ENCODE data around the gene MAP7.

MAP7 gene

DNA sequence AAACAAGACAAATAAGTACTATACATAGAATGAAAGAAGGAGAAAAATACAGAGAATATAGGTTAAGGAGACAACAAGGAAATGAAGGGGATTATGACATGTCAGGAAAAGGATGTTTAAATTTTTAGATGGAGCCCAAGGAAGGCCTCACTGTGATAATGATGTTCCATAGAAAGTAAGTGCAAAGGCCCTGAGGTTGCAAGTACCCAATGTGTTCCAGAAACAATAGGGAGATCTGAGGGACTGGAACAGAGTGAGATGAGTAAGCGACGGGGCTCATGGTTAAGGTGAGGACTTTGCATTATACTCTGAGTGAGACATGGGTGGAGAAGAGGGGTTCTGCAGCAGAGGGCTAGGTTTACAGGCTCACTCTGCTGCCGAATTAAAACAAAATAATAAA is 137.8 kb downstream of the MAP7 start:
- ATAC-seq (replicated peaks; ENCODE audit: extremely low read depth, poor library complexity, severe bottlenecking) (no peak), DNase-seq (ENCODE audit: low spot score in 2 of 2) (no peak)
- H3K36me3 Mint-ChIP-seq (ENCODE audit: insufficient read depth) = no peaks in the 10 kb centered on the region
- no peaks in the 10 kb centered on the region for H3K9me3 Mint-ChIP-seq
- H3K4me3 Mint-ChIP-seq = no peak overlapping the region
- H3K27ac Mint-ChIP-seq (ENCODE audit: low read depth) = no peak overlapping the region
- H3K27me3 Mint-ChIP-seq = peaks cover 36% of the 10 kb centered on the region
- H3K4me1 Mint-ChIP-seq = no peaks in the 10 kb centered on the region

- DNase-seq (ENCODE audit: low spot score in 2 of 2) = no peak
- H3K4me3 Mint-ChIP-seq = no peak overlapping the region
- H3K4me1 Mint-ChIP-seq = no peaks in the 10 kb centered on the region
- no peaks in the 10 kb centered on the region for H3K9me3 Mint-ChIP-seq
- no peaks in the 10 kb centered on the region for H3K36me3 Mint-ChIP-seq (ENCODE audit: insufficient read depth)
- ATAC-seq (replicated peaks; ENCODE audit: extremely low read depth, poor library complexity, severe bottlenecking) = no peak
- no peak overlapping the region for H3K27ac Mint-ChIP-seq (ENCODE audit: low read depth)
- H3K27me3 Mint-ChIP-seq = peaks cover 43% of the 10 kb centered on the region
Measured at GRCh38 chr6:136411453-136412354, 138.5 kb downstream of the MAP7 start.

DNA sequence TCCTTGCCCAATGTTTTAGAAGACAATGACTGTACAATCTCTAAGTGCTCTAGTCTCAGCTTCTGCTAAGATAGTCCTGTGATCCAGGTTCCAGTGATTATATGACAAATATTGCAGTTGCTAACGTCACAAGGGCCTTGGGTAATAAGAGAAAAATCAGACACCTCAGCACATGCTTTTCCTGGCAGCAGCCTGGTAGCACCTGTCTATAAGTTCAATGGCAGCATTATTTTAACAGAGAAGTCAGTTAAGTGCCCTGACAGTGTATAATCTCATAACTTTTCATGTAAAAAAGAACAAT is 139.2 kb downstream of the MAP7 start:
- ATAC-seq (replicated peaks; ENCODE audit: extremely low read depth, poor library complexity, severe bottlenecking) (no peak), DNase-seq (ENCODE audit: low spot score in 2 of 2) (no peak)
- H3K36me3 Mint-ChIP-seq (ENCODE audit: insufficient read depth) = no peaks in the 10 kb centered on the region
- H3K4me3 Mint-ChIP-seq = no peak overlapping the region
- H3K9me3 Mint-ChIP-seq = no peaks in the 10 kb centered on the region
- H3K4me1 Mint-ChIP-seq = no peaks in the 10 kb centered on the region
- peaks cover 47% of the 10 kb centered on the region for H3K27me3 Mint-ChIP-seq
- H3K27ac Mint-ChIP-seq (ENCODE audit: low read depth) = no peak overlapping the region

- Mint-ChIP-seq H3K4me3 (no peak overlapping the region), H3K9me3 (no peaks in the 10 kb centered on the region), H3K4me1 (no peaks in the 10 kb centered on the region), H3K36me3 (ENCODE audit: insufficient read depth) (no peaks in the 10 kb centered on the region), H3K27ac (ENCODE audit: low read depth) (no peak overlapping the region), H3K27me3 (peaks cover 53% of the 10 kb centered on the region)
- DNase-seq (ENCODE audit: low spot score in 2 of 2) (no peak), ATAC-seq (replicated peaks; ENCODE audit: extremely low read depth, poor library complexity, severe bottlenecking) (no peak)
Measured at GRCh38 chr6:136410201-136411024, 139.8 kb downstream of the MAP7 start.

DNA sequence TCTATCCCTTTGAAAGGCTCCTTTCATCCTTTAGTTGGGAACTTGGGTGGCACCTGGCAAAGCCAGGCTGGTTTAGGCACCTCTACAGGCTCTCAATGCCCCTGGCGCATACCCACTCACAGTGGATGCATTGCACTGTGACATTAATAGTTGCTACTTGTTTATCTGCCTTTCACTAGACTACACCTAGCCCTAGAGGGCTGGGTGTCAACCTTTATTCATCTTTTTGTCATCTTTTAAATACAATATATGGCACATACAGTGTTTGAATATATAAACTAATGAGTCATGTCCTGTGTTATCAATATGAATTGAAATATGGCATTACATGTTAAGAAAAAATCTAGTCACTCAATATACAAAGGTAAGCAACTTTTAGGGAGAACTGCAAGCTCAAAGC is 140.6 kb downstream of the MAP7 start:
- Mint-ChIP-seq H3K36me3 (ENCODE audit: insufficient read depth) (no peaks in the 10 kb centered on the region), H3K27me3 (peaks cover 59% of the 10 kb centered on the region), H3K27ac (ENCODE audit: low read depth) (no peak overlapping the region), H3K4me1 (no peaks in the 10 kb centered on the region), H3K4me3 (no peak overlapping the region), H3K9me3 (no peaks in the 10 kb centered on the region)
- no peak for ATAC-seq (replicated peaks; ENCODE audit: extremely low read depth, poor library complexity, severe bottlenecking)
- no peak for DNase-seq (ENCODE audit: low spot score in 2 of 2)

GRCh38 chr6:136408204-136408603 is 142.0 kb downstream of the MAP7 start:
- Mint-ChIP-seq H3K9me3 (no peaks in the 10 kb centered on the region), H3K4me3 (no peak overlapping the region), H3K27me3 (peaks cover 59% of the 10 kb centered on the region), H3K4me1 (no peaks in the 10 kb centered on the region), H3K27ac (ENCODE audit: low read depth) (no peak overlapping the region), H3K36me3 (ENCODE audit: insufficient read depth) (no peaks in the 10 kb centered on the region)
- DNase-seq (ENCODE audit: low spot score in 2 of 2) (no peak), ATAC-seq (replicated peaks; ENCODE audit: extremely low read depth, poor library complexity, severe bottlenecking) (no peak)

DNA sequence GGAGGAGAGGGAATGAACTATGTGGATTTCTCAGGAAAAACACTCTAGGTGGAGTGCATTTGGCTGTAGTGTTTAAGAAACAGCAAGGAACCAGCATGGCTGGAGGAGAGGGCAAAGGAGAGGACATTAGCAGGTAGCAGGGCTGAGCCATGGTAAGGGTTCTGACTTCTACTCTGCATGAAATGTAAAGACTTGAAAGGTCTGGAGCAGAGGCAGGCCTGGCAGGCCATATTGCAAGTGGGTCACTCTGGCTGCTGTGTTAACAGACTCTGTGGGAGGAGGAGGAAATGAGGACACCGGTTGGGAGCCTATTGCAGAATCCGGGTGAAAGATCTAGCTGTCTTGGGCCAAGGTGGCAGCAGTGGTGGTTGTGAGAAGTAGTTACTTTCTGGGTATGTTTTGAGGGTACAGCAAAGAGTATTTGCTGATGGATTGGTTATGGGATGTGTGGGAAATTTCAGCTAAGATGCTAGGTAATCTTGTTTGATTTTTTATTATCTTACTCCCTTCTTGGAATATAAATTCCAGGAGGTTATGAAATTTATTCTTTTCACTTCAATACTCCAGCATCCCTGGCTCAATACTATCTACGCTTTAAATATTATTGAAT is 144.7 kb downstream of the MAP7 start:
- Mint-ChIP-seq H3K4me1 (no peaks in the 10 kb centered on the region), H3K27ac (ENCODE audit: low read depth) (no peak overlapping the region), H3K9me3 (no peaks in the 10 kb centered on the region), H3K4me3 (no peak overlapping the region), H3K36me3 (ENCODE audit: insufficient read depth) (no peaks in the 10 kb centered on the region), H3K27me3 (peaks cover 55% of the 10 kb centered on the region)
- ATAC-seq (replicated peaks; ENCODE audit: extremely low read depth, poor library complexity, severe bottlenecking) (no peak), DNase-seq (ENCODE audit: low spot score in 2 of 2) (no peak)

GRCh38 chr6:136404627-136405419 is 145.4 kb downstream of the MAP7 start:
- DNase-seq (ENCODE audit: low spot score in 2 of 2) (no peak), ATAC-seq (replicated peaks; ENCODE audit: extremely low read depth, poor library complexity, severe bottlenecking) (no peak)
- no peaks in the 10 kb centered on the region for H3K36me3 Mint-ChIP-seq (ENCODE audit: insufficient read depth)
- H3K27ac Mint-ChIP-seq (ENCODE audit: low read depth) = no peak overlapping the region
- H3K9me3 Mint-ChIP-seq = no peaks in the 10 kb centered on the region
- no peaks in the 10 kb centered on the region for H3K4me1 Mint-ChIP-seq
- H3K27me3 Mint-ChIP-seq = peaks cover 48% of the 10 kb centered on the region
- H3K4me3 Mint-ChIP-seq = no peak overlapping the region

DNA sequence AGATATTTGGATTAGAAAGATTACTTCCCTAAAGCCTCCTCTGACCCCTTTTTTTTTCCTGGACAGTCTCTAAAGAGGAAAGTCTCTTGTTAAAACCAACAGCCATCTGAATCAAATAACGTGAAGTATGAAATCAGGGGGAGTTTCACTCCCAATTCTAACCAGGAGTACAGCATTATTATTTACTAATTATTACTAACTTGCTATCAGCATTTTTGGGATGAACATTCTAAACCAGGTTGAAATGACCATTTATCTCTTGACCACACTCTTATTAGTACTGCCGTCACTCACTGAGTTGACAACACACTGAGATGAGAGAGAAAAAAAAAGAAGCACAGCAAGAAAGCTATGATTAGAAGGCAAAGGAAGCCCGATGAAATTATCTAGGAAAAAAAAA is 146.2 kb downstream of the MAP7 start:
- Mint-ChIP-seq H3K4me1 (no peaks in the 10 kb centered on the region), H3K4me3 (no peak overlapping the region), H3K27ac (ENCODE audit: low read depth) (no peak overlapping the region), H3K36me3 (ENCODE audit: insufficient read depth) (no peaks in the 10 kb centered on the region), H3K9me3 (no peaks in the 10 kb centered on the region), H3K27me3 (peaks cover 47% of the 10 kb centered on the region)
- ATAC-seq (replicated peaks; ENCODE audit: extremely low read depth, poor library complexity, severe bottlenecking) (no peak), DNase-seq (ENCODE audit: low spot score in 2 of 2) (no peak)

DNA sequence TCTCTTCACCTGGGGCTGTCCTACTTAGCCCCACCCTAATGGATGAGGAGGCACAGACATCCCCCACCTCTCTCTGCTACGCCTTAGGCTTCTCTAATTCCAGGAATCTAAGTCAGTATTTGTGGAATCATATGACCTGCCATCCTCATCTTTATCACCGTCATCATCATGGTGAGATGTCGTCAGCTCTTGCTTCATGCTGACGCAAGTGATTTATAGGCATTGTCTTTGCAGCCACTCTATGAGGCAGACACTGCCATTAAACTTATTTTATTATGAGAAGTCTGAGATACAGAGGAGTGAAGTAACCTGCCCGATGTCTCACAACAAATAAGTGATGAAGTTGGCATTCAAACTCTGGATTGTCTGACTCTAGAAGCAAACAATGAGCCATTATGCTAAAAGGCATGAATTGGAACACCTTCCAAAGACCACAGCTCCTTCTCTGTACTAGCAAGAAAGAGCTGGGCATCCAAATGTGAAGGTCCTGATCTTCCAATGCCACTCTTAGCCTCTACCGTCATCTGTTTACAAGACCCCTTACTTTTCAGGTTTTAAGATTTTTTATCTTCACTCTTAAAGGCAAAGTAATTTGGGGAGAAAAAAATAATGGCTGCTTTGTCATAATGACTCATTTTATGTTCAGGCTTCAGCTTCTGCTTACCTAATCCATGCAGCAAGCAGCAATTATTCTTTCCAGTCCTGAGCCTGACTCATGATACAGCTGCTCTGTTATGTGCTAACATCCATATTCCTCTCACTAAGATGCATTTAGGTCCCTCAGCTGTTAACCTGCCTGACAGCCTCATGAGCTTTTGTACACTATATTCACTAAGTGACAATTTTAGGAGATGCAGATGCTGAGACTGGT is 146.9 kb downstream of the MAP7 start:
- no peak overlapping the region for H3K27ac Mint-ChIP-seq (ENCODE audit: low read depth)
- DNase-seq (ENCODE audit: low spot score in 2 of 2) (no peak), ATAC-seq (replicated peaks; ENCODE audit: extremely low read depth, poor library complexity, severe bottlenecking) (no peak)
- no peaks in the 10 kb centered on the region for H3K9me3 Mint-ChIP-seq
- H3K4me3 Mint-ChIP-seq = no peak overlapping the region
- H3K4me1 Mint-ChIP-seq = no peaks in the 10 kb centered on the region
- peaks cover 53% of the 10 kb centered on the region for H3K27me3 Mint-ChIP-seq
- no peaks in the 10 kb centered on the region for H3K36me3 Mint-ChIP-seq (ENCODE audit: insufficient read depth)

GRCh38 chr6:136401749-136402148 is 148.5 kb downstream of the MAP7 start:
- Mint-ChIP-seq H3K4me1 (no peaks in the 10 kb centered on the region), H3K27me3 (peaks cover 40% of the 10 kb centered on the region), H3K4me3 (no peak overlapping the region), H3K36me3 (ENCODE audit: insufficient read depth) (no peaks in the 10 kb centered on the region), H3K27ac (ENCODE audit: low read depth) (no peak overlapping the region), H3K9me3 (no peaks in the 10 kb centered on the region)
- ATAC-seq (replicated peaks; ENCODE audit: extremely low read depth, poor library complexity, severe bottlenecking) = no peak
- no peak for DNase-seq (ENCODE audit: low spot score in 2 of 2)
